K562 (cell line): ENCODE measurements around the gene CACNA1C. TPM values are rescaled to one million over a fixed set of nuclear protein-coding genes. Genes with fewer than 3 reads are reported as not detected.

Source experiments
- ATAC-seq: fragments of 200-7000 bp; cut with Tn5 transposase; 3 replicates; pipeline ENCODE4 v1.9.1; 2020; ENCODE audit warnings: moderate library complexity
- BruUV-seq: library from RNA; stranded (reverse); fragments of 400-500 nt; replicated peaks from 2 replicates; lab custom pipeline; 2021; lab: Mats Ljungman, UMichigan
- CTCF ChIA-PET: fragments of 300-600 bp; formaldehyde crosslinking; extraction: SDS; loops from one replicate; lab custom pipeline; 2021; ENCODE audit warnings: low intra/inter-chr PET ratio; lab: Yijun Ruan, JAX
- POLR2A ChIA-PET: fragments of 300-600, 350-650 bp; sonication (Branson Sonifier 250); formaldehyde crosslinking; extraction: SDS; loops from one replicate; lab custom pipeline; 2021; ENCODE audit warnings: antibody characterized with exemption, inconsistent platforms; lab: Yijun Ruan, JAX
- DNase-seq, 4 experiments: peaks; one replicate each; pipeline versions ENCODE4 v3.0.0 to v3.0.0-alpha.2; 2011 to 2018; ENCODE audit warnings: low spot score in 3 of 4, mixed read lengths in 3 of 4; ENCODE audit errors: extremely low read depth in 1 of 4
- FAIRE-seq: peaks from 2 replicates; lab custom pipeline; 2011; peaks lifted over from hg19 to GRCh38; lab: Jason Lieb, UNC
- H2AFZ ChIP-seq: 2 replicates; pipeline ENCODE4 v1.6.0; 2011; ENCODE audit warnings: low read depth, low read length, control low read depth, inconsistent platforms
- H3K27ac ChIP-seq: fragments of 200-600 bp; 3 replicates; pipeline ENCODE4 v1.8.0; 2011; ENCODE audit warnings: low read depth, mild to moderate bottlenecking, control low read depth, inconsistent platforms, low read length, moderate library complexity, mixed read lengths; ENCODE audit errors: extremely low read depth
- H3K27me3 ChIP-seq, 2 experiments: fragments of 300-600 bp in 1 of 2; 2 replicates in 1 of 2; 3 replicates in 1 of 2; pipeline versions ENCODE4 v1.6.0 to v1.8.0; 2011; ENCODE audit warnings: inconsistent platforms in 2 of 2, low read length in 2 of 2, mild to moderate bottlenecking in 1 of 2, mixed read lengths in 1 of 2, moderate library complexity in 1 of 2; ENCODE audit not compliant: control insufficient read depth in 2 of 2, insufficient read depth in 2 of 2
- H3K36me3 ChIP-seq: fragments of 300-600 bp; 3 replicates; pipeline ENCODE4 v1.8.0; 2011; ENCODE audit warnings: mild to moderate bottlenecking, low read length, inconsistent platforms; ENCODE audit not compliant: control insufficient read depth, insufficient read depth
- H3K4me1 ChIP-seq, 2 experiments: fragments of 200-600 bp in 1 of 2; replicated peaks in 1 of 2; 2 replicates in 1 of 2; 3 replicates in 1 of 2; pipeline versions ENCODE4 v1.5.1 to v1.8.0; 2011; ENCODE audit warnings: inconsistent platforms in 2 of 2, low read length in 2 of 2, mild to moderate bottlenecking in 1 of 2, mixed read lengths in 1 of 2, moderate library complexity in 1 of 2; ENCODE audit not compliant: control insufficient read depth in 2 of 2, insufficient read depth in 2 of 2
- H3K4me2 ChIP-seq: 2 replicates; pipeline ENCODE4 v1.6.1; 2011; ENCODE audit warnings: low read length, control low read depth, inconsistent platforms, mixed read lengths; ENCODE audit not compliant: insufficient read depth
- H3K4me3 ChIP-seq: fragments of 200-600 bp; sonication (generic), shearing (Covaris generic); 2 replicates; pipeline ENCODE4 v1.5.1; 2016; ENCODE audit warnings: control low read depth, inconsistent platforms
- H3K79me2 ChIP-seq: fragments of 200-600 bp; 3 replicates; pipeline ENCODE4 v1.8.0; 2011; ENCODE audit warnings: low read length, inconsistent platforms; ENCODE audit not compliant: control insufficient read depth, insufficient read depth
- H3K9ac ChIP-seq, 2 experiments: 2 replicates each; pipeline versions ENCODE4 v1.6.0 to v1.6.1; 2011; ENCODE audit warnings: low read depth in 2 of 2, low read length in 2 of 2, control low read depth in 1 of 2, inconsistent platforms in 1 of 2, mild to moderate bottlenecking in 1 of 2, mixed read lengths in 1 of 2; ENCODE audit not compliant: insufficient read depth in 1 of 2
- H3K9me1 ChIP-seq: one replicate; pipeline ENCODE4 v1.6.0; 2011; ENCODE audit warnings: inconsistent platforms, mild to moderate bottlenecking, low read length, moderate library complexity; ENCODE audit not compliant: control insufficient read depth, insufficient read depth
- H3K9me3 ChIP-seq: replicated peaks from 2 replicates; pipeline ENCODE4 v1.5.1; 2011; ENCODE audit warnings: low read depth, low read length, inconsistent platforms; ENCODE audit not compliant: control insufficient read depth, insufficient read depth
- H4K20me1 ChIP-seq: replicated peaks from 2 replicates; pipeline ENCODE4 v1.6.1; 2011; ENCODE audit warnings: low read length, inconsistent platforms, mixed read lengths; ENCODE audit not compliant: control insufficient read depth, insufficient read depth
- EGR1 ChIP-seq: fragments of 450-650 bp; conservative IDR thresholded peaks from 2 replicates; pipeline ENCODE4 v1.6.1; 2017; ENCODE audit warnings: mild to moderate bottlenecking
- HNRNPUL1 ChIP-seq: fragments of 200-400 bp; formaldehyde crosslinking; IDR thresholded peaks from 2 replicates; pipeline ENCODE4 v1.6.1; 2017; ENCODE audit warnings: low read length
- IFI16 ChIP-seq: fragments of 250-450 bp; sonication (Bioruptor Pico); IDR thresholded peaks from 2 replicates; pipeline ENCODE4 v2.1.2; 2022; ENCODE audit warnings: mild to moderate bottlenecking, inconsistent platforms
- MAFF ChIP-seq: IDR thresholded peaks from 2 replicates; pipeline ENCODE4 v1.6.1; 2012; ENCODE audit warnings: low read length, improper control_type of control experiment
- PHTF2 ChIP-seq: fragments of 250-450 bp; sonication (Bioruptor Pico); IDR thresholded peaks from 2 replicates; pipeline ENCODE4 v1.5.0; 2021; ENCODE audit warnings: mild to moderate bottlenecking
- POLR2AphosphoS2 ChIP-seq: IDR thresholded peaks from 2 replicates; pipeline ENCODE4 v1.6.1; 2012; ENCODE audit warnings: low read length, improper control_type of control experiment
- RBM15 ChIP-seq: fragments of 200-400 bp; formaldehyde crosslinking; IDR thresholded peaks from 2 replicates; pipeline ENCODE4 v1.6.1; 2018; ENCODE audit warnings: mild to moderate bottlenecking, low read length, moderate library complexity; ENCODE audit not compliant: insufficient read depth
- RBM22 ChIP-seq: fragments of 200-400 bp; formaldehyde crosslinking; IDR thresholded peaks from 2 replicates; pipeline ENCODE4 v1.6.1; 2018; ENCODE audit warnings: low read length, low read depth; ENCODE audit not compliant: poor library complexity, severe bottlenecking
- SNIP1 ChIP-seq: fragments of 450-650 bp; IDR thresholded peaks from 2 replicates; pipeline ENCODE4 v1.7.1; 2017; ENCODE audit warnings: low read depth, mild to moderate bottlenecking
- WGBS: fragments of 100-300 bp; shearing (Covaris generic); methylation state at CpG from one replicate; pipeline ENCODE4 v1.1.6; 2016; ENCODE audit warnings: low coverage, mixed read lengths; ENCODE audit not compliant: insufficient coverage; ENCODE audit errors: missing lambda C conversion rate; 5-methylcytosine and 5-hydroxymethylcytosine counted together
- in situ Hi-C: fragments of 300-500 bp; cut with MboI; formaldehyde crosslinking; loops from 4 replicates; pipeline ENCODE4 v1.15.0; 2018; ENCODE audit warnings: inconsistent platforms, mixed read lengths
- intact Hi-C: fragments of 100-400 bp; cut with micrococcal nuclease; formaldehyde crosslinking; loops from 2 replicates; pipeline ENCODE4 v1.14.2; 2022
- polyA plus RNA-seq, 8 experiments: library from polyadenylated mRNA; depleted of rRNA in 4 of 8; stranded (reverse) in 5 of 8; unstranded in 3 of 8; fragments of >200 nt; fragmentation: Nextera tagmentation in 2 of 8; fragmentation: Illumina TruSeq in 1 of 8; extraction: Ambion mirVana in 2 of 8; extraction: Trizol in 1 of 8; gene quantifications; 2 replicates each; pipeline versions ENCODE4 v1.2.1 to v1.2.3, GENCODE V29; 2011 to 2014; ENCODE audit warnings: inconsistent platforms in 1 of 8, missing spikeins in 1 of 8
- total RNA-seq, 7 experiments: library from RNA; depleted of rRNA in 6 of 7; stranded (reverse); fragments of >200 nt in 6 of 7; fragmentation: Illumina TruSeq in 2 of 7; extraction: Trizol in 2 of 7; gene quantifications; 2 replicates each; pipeline versions ENCODE4 v1.2.1 to v1.2.3, GENCODE V29; 2011 to 2021; ENCODE audit warnings: low replicate concordance in 1 of 7

The CACNA1C gene
- total and polyA plus RNA-seq, 9 of the 15 experiments (the other 6 are each of a cell fraction or from before 2014, with no cell fraction given), result not detected

GRCh38 chr12:2642176-2642892 lies 589.5 kb downstream of the CACNA1C start:
- intact Hi-C loops, result no loop called here
- H3K36me3 ChIP-seq, result no peaks in the 10 kb centered on the region
- no peak overlapping the region for H3K4me3 ChIP-seq
- no peak overlapping the region for H3K9ac ChIP-seq
- ChIA-PET CTCF (no interaction called here), POLR2A (interaction anchor here (0.6 kb wide), 1 partner anchor 85 kb away, joined by 3 read pairs; no protein-coding TSS in a partner anchor)
- H3K79me2 ChIP-seq, result no peaks in the 10 kb centered on the region
- FAIRE-seq (no peak), DNase-seq (no peak), ATAC-seq (no peak)
- H3K27ac ChIP-seq, result no peak overlapping the region
- no TSS peak for BruUV-seq
- H3K9me3 ChIP-seq, result no peaks in the 10 kb centered on the region
- H3K4me1 ChIP-seq, result no peaks in the 10 kb centered on the region; a peak in 1 of 5 replicates
- no peak for TF ChIP-seq HNRNPUL1
- no peak for TF ChIP-seq RBM15
- no peak for TF ChIP-seq EGR1
- TF ChIP-seq IFI16 (CRISPR knock-in tag), result no peak
- no peak for TF ChIP-seq PHTF2 (CRISPR knock-in tag)
- no peak for TF ChIP-seq RBM22
- TF ChIP-seq SNIP1, result no peak
- no peak for TF ChIP-seq POLR2AphosphoS2
- TF ChIP-seq MAFF, result no peak
- no peak overlapping the region for H3K4me2 ChIP-seq
- peaks cover 3% of the 10 kb centered on the region for H3K9me1 ChIP-seq
- H4K20me1 ChIP-seq, result no peaks in the 10 kb centered on the region
- H2AFZ ChIP-seq, result no peak overlapping the region
- in situ Hi-C loops, result no loop called here
- H3K27me3 ChIP-seq, result peaks cover 0 to 35% of the 10 kb centered on the region in 2 experiments; a peak in 4 of 5 replicates
- WGBS, result 0% methylated on average over 10 of the region's 10 CpGs
